Amniotic stem cell (primary cell): ENCODE measurements around the gene PFKP.

ENCODE experiments used
- DNase-seq: peaks from one replicate; lab custom pipeline; 2025; lab: John Stamatoyannopoulos, UW

The PFKP gene

DNA sequence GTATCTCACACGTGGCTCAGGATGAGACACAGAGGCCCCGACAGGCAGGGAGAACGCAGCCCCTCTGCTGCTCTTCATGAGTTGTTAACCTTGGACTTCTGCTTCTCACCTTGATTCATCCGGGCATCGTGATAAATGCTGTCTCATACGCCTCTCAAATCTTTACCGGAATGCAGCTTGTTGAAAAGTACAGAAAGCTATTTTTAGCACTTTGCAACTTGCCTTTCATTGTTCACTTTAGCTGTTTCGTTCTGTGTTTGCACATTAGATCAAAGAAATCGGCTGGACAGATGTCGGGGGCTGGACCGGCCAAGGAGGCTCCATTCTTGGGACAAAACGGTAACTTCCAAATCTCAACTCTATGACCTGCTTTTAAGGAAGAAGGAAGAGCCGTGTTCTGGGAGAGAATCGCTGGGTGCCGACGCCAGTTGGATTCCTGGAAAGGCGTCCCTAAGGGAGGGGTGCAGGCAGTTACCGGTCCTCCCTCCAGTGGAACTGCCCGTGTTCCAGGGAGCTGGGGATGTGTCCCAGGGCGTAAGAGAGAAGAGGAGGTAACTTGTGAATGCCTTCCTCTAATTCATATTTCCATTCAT, 49.3 kb downstream of the PFKP start:
- no peak for DNase-seq

DNA sequence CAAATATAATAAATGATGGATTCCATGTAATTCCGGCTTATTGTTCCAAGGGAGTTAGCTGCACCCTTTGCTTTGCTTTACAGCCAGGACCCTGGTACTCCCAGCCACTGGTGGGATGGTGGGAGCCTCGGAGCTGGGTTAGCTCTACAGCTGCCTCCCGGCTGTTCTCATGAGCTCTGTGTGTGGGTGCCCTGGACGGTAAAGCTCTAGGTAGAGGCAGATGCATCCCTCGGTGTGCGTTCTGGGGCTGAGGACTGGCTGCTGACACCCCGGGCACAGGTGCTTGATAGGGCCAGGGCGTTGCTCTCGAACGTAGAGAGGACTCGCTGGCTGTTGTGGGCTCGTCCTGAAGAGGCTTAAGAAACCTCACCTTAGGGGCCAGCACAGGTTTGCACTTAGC, 50.1 kb downstream of the PFKP start:
- no peak for DNase-seq

GRCh38 chr10:3118641-3119091, 51.3 kb downstream of the PFKP start:
- DNase-seq = no peak

GRCh38 chr10:3119796-3120459, 52.6 kb downstream of the PFKP start:
- no peak for DNase-seq

DNA sequence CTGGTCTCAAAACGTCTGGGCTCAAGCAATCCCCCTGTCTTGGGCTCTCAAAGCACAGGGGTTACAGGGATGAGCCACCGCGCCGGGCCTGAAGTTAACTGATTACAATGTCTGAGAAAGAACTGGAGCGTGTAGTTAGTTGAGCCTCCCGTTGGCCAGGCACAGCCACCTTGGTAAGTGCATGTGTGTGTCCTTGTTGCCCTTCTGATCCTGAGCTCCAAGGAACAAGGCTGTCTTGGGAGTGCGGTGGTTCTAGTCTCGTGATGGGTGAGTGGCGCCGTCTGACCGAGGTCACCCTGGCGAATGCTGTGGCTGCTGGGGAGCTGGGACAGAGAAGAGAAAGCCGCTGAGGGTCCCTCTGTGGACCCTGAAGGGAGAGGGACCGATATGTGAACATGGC, 54.7 kb downstream of the PFKP start:
- DNase-seq = no peak

DNA sequence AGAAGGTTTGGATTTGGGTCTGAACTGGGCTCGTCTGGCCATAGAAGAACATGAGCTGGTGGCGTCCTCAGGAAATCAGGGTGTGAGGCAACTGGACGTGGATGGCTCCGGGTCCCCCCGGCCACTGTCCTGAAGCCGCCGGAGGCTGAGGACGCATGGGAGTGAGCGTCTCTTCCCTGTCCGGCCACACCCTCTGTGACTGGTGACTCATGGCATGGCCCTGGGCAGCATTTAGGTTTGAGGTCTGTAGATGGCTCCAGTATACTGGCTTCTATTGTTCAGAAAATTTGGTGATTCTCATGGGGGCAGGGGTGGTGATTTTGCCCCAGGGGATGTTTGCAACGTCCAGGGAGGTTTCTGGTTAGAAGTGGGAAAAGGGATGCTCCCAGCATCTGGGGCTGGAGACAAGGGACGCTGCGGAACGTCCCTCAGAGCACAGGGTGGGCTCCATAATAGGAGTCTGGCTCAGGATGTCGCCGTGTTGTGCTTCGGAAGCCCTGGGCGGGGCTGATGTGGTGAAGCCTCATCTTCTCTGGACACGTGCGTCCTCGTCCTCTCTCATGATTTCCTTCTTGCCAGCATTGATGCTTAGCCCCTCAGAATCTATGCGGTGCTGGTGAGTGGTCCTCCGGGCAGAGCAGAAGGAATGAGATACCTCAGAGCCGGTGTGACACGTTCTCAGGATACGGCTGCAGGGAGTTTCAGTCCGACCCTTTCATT, 55.3 kb downstream of the PFKP start:
- no peak for DNase-seq

GRCh38 chr10:3123571-3124411, 56.4 kb downstream of the PFKP start:
- DNase-seq = no peak

GRCh38 chr10:3124412-3125175, 57.2 kb downstream of the PFKP start:
- DNase-seq = no peak

- DNase-seq = no peak
Measured at GRCh38 chr10:3125527-3126170, 58.3 kb downstream of the PFKP start.

DNA sequence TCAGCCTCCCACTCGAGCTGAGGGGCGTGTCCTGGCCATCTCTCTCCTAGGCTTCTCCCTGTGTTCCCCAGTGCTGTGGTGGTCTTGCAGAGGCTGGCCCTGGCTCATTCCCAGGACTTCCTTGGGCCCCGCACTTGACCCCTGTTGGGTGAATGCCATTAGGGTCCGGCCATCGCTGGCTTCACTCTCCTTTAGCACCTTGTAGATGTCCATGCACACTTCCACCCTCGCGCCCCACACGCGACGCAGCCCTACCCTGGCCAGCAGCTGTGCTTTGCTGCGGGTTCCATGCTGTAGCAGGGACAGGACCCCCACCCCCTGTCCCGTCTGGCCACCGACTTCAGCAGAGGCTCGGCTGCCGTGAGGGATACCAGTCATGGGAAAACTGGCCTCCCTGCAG, 58.9 kb downstream of the PFKP start:
- no peak for DNase-seq

DNA sequence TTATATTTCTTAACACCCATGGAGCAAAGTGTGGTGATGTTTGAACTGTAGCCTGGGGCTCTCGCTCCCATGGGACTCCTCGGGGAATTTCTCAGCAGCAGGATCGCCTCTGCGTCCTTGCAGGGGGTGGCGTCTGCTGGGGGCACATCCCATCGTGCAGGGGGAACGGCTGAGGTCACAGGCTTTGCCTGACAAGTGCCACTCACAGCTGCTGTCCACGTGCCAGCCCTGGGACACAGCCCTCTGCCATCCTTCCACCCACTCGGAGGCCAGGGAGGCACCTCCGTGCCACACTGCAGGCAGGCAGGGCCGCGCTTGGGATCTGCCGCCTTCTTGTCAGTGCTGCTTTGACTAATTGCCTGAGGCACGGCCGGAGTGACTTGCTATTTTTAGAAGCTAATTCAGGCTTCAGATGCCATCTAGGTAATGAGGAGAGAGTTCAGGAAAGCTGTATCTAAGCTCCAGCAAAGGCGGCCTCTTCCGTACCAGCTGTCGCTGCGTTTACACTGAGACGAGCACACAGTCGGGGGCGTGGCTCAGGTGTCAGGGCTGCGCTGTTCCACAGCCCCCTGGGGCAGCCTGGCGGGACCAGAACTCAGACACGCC, 59.5 kb downstream of the PFKP start:
- no peak for DNase-seq

DNA sequence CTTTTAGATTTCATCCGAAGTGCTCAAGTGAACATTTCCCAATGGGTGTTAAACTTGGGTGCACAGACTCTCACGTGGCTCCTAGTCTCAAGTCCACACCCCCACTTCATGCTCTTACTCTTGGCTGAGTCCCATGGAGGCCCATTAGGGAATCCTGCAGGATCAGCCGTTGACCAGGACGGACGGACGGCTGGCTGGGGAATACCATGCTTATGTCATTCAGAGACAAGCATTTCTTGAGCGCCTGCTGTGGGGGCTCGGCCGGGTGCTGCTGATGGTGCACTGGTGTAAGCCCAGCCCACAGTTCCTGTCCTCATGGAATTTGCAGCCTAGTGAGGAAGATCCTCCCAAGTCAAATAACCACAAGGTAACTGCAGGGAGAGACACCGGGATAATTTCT, 60.6 kb downstream of the PFKP start:
- DNase-seq = no peak

DNA sequence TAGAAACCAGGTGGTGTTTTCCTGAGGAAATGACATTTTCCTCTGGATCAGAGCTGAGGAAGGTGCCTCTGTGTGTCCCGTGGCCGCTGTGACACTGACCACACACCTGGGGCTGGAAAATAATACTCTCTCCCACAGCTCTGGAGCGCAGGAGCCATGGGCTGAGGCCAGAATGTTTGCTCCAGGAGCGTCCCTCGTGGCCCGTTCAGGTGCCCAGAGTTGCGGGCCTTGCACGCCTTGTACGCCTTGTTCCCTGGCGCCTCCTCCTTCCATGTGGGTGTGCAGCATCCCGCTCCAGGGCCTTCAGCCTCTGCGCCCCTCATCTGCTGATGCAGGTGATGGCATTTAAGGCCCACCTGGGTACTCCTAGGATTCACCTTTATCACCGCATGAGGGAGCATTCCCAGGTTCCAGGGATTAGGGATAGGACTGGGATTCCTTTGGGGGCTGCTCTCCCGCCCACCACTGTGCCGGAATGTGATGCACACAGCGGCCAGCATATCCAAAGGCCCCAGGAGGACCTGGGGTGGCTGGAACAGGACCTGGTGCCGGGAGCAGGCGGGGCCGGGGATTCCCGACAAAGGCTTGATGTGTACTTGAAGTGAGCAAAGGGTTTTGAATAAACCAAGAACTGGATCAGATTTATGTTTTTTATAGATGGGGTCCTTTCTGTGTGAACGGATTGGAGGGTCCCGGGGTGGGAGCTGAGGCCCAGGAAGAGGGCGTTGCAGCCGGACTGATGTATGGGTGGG, 61.2 kb downstream of the PFKP start:
- no peak for DNase-seq

- DNase-seq = no peak
Measured at GRCh38 chr10:3129581-3130340, 62.4 kb downstream of the PFKP start.

DNA sequence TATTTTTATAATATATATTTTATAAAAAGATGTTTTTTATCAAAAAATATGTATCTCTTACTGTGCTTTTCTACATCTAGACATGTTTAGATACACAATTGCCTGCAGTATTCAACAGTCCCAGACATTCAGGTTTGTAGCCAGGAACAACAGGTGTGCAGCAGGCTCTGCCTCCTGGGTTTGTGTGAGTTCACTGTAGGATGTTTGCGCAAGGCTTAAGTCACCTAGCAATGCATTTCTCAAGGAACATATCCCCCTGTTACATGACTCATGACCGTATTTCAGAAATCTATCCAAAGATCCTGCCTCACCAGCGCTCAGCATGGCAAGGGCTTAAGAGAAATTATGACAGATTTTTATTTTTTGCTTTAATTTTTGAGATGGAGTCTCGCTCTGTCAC, 63.8 kb downstream of the PFKP start:
- no peak for DNase-seq

DNA sequence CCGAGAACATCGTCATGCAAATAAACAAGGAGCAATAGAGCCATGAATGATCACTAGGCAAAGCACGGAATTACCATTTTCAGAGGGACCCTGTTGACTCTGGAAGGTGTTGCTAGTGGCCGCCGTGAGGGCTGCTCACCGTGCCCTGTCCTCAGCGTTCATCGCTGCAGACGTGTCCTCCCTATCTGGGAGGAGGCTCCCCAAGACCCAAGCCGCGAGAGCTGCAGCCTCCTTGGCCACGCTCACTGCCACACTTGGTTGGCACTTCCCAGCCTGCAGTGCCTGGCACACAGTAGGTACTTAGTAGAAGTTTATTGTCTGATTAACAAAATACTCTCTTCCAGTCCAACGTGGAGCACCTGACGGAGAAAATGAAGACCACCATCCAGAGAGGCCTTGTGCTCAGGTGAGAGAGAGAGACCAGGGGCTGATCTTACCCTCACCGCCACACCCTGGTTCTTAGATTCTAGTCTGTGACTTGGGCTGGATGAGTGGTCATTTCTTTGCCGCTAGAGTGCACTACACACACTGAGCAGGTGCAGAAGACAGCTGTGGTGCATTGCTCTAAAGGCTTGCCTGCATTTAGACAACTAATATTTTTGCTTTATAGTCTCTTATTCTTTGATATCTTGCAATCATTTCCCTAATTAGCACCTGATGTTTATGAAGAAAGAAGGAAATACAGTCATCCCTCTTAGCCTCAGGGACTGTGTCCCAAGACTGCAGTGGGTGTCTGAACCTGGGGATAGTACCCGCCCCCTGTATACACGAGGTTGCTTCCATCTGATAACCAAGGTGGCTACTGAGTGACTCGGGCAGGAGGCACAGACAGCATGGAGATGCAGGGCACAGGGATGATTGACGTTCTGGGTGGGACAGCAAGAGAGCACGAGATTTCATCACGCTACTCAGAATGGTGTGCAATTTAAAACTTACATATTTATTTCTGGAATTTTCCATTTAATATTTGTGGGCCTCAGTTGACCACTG, 65.0 kb downstream of the PFKP start:
- DNase-seq = no peak

- no peak for DNase-seq
Measured at GRCh38 chr10:3133948-3134347, 66.6 kb downstream of the PFKP start.

DNA sequence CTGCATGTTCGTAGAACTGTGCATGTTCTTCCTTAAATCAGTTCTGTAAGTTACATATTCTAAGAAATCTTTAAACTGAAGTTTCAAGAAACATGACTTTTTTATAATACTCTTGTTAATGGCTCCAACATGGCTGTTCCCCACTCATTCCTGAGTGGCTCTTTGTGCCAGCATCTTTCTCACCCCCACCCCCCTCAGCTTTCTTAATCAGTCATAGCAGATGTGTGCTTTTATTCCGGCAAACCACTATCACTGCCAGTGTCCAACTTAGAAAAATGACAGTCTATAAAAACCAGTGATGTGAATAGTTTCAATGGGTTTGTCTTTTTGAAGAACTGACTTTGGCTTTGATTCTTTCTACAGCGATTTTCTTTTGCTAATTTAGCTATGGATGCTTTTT, 67.7 kb downstream of the PFKP start:
- DNase-seq = no peak
